IMR-90 (cell line): ENCODE results near the gene PTGS2. TPM values are rescaled to one million over a fixed set of nuclear protein-coding genes. Genes with fewer than 3 reads are reported as not detected.

Source experiments
- ATAC-seq: fragments of 200-7000 bp; cut with Tn5 transposase; 2 replicates; pipeline ENCODE4 v1.9.1; 2020; ENCODE audit warnings: low read depth, mild to moderate bottlenecking, moderate library complexity
- BruUV-seq: library from RNA; stranded (reverse); fragments of 400-500 nt; replicated peaks from 2 replicates; lab custom pipeline; 2021; lab: Mats Ljungman, UMichigan
- CTCF ChIA-PET: fragments of 300-600 bp; formaldehyde crosslinking; extraction: SDS; loops from one replicate; lab custom pipeline; 2021; ENCODE audit warnings: antibody characterized with exemption; lab: Yijun Ruan, JAX
- POLR2A ChIA-PET: fragments of 300-600 bp; sonication (Branson Sonifier 250); formaldehyde crosslinking; loops from one replicate; lab custom pipeline; 2022; ENCODE audit warnings: antibody characterized with exemption; ENCODE audit not compliant: unreplicated experiment; lab: Charles Lee
- DNase-seq: peaks from one replicate; pipeline ENCODE4 v3.0.0; 2013
- H2AFZ ChIP-seq: replicated peaks from 2 replicates; pipeline ENCODE3; 2013; ENCODE audit warnings: low read length, mild to moderate bottlenecking; ENCODE audit not compliant: poor library complexity
- H2AK5ac ChIP-seq: 2 replicates; pipeline ENCODE4 v1.6.1; 2013; ENCODE audit warnings: low read depth, low read length, inconsistent platforms
- H2AK9ac ChIP-seq: replicated peaks from 2 replicates; pipeline ENCODE3; 2013; ENCODE audit warnings: mild to moderate bottlenecking, low read depth, low read length, moderate library complexity; ENCODE audit not compliant: poor library complexity
- H2BK120ac ChIP-seq: 2 replicates; pipeline ENCODE4 v1.6.1; 2013; ENCODE audit warnings: low read depth, low read length, inconsistent platforms
- H2BK15ac ChIP-seq: 3 replicates; pipeline ENCODE4 v1.6.1; 2013; ENCODE audit warnings: low read depth, low read length, inconsistent platforms
- H2BK20ac ChIP-seq: 2 replicates; pipeline ENCODE4 v1.6.1; 2013; ENCODE audit warnings: low read depth, mild to moderate bottlenecking, inconsistent platforms, low read length, moderate library complexity
- H2BK5ac ChIP-seq: 2 replicates; pipeline ENCODE4 v1.6.1; 2013; ENCODE audit warnings: mild to moderate bottlenecking, low read depth, low read length, inconsistent platforms; ENCODE audit not compliant: poor library complexity, severe bottlenecking
- H3K14ac ChIP-seq: replicated peaks from 2 replicates; pipeline ENCODE4 v1.6.1; 2013; ENCODE audit warnings: low read depth, low read length, inconsistent platforms
- H3K18ac ChIP-seq: 2 replicates; pipeline ENCODE4 v1.6.1; 2013; ENCODE audit warnings: low read depth, low read length, control low read depth
- H3K23ac ChIP-seq: 2 replicates; pipeline ENCODE4 v1.6.1; 2013; ENCODE audit warnings: low read depth, low read length, inconsistent platforms
- H3K27ac ChIP-seq: 2 replicates; pipeline ENCODE4 v1.5.1; 2013; ENCODE audit warnings: mild to moderate bottlenecking, control low read depth, low read length; ENCODE audit not compliant: insufficient read depth
- H3K27me3 ChIP-seq: 2 replicates; pipeline ENCODE4 v1.6.1; 2013; ENCODE audit warnings: low read length; ENCODE audit not compliant: control insufficient read depth, insufficient read depth
- H3K36me3 ChIP-seq: 2 replicates; pipeline ENCODE4 v1.6.1; 2013; ENCODE audit warnings: low read length, mixed read lengths; ENCODE audit not compliant: control insufficient read depth, insufficient read depth
- H3K4ac ChIP-seq: 2 replicates; pipeline ENCODE4 v1.6.1; 2013; ENCODE audit warnings: low read depth, low read length, inconsistent platforms
- H3K4me1 ChIP-seq: 2 replicates; pipeline ENCODE4 v1.6.1; 2013; ENCODE audit warnings: low read length, mixed read lengths; ENCODE audit not compliant: control insufficient read depth, insufficient read depth
- H3K4me2 ChIP-seq: 2 replicates; pipeline ENCODE4 v1.6.1; 2013; ENCODE audit warnings: low read depth, mild to moderate bottlenecking, control low read depth, low read length, moderate library complexity
- H3K4me3 ChIP-seq: 2 replicates; pipeline ENCODE4 v1.5.1; 2013; ENCODE audit warnings: low read depth, mild to moderate bottlenecking, control low read depth, low read length, moderate library complexity; ENCODE audit not compliant: insufficient read depth
- H3K56ac ChIP-seq: 2 replicates; pipeline ENCODE4 v1.6.1; 2013; ENCODE audit warnings: low read length, inconsistent platforms; ENCODE audit not compliant: insufficient read depth; ENCODE audit errors: extremely low read depth
- H3K79me1 ChIP-seq, 2 experiments: 2 replicates each; pipeline ENCODE4 v1.6.1; 2013; ENCODE audit warnings: low read length in 2 of 2, inconsistent platforms in 1 of 2, low read depth in 1 of 2
- H3K9ac ChIP-seq: 2 replicates; pipeline ENCODE4 v1.6.1; 2013; ENCODE audit warnings: low read depth, low read length, control low read depth
- H3K9me1 ChIP-seq: 2 replicates; pipeline ENCODE4 v1.6.1; 2013; ENCODE audit warnings: low read length, inconsistent platforms; ENCODE audit not compliant: insufficient read depth
- H3K9me3 ChIP-seq: 2 replicates; pipeline ENCODE4 v1.6.1; 2013; ENCODE audit warnings: low read length; ENCODE audit not compliant: control insufficient read depth, insufficient read depth
- H4K20me1 ChIP-seq: 2 replicates; pipeline ENCODE4 v1.6.1; 2013; ENCODE audit warnings: low read length, inconsistent platforms; ENCODE audit not compliant: insufficient read depth
- H4K5ac ChIP-seq: 2 replicates; pipeline ENCODE4 v1.6.1; 2013; ENCODE audit warnings: mild to moderate bottlenecking, low read depth, low read length, control low read depth
- H4K8ac ChIP-seq, 2 experiments: 2 replicates each; pipeline ENCODE4 v1.6.1; 2013; ENCODE audit warnings: low read depth in 2 of 2, low read length in 2 of 2, control low read depth in 1 of 2, inconsistent platforms in 1 of 2
- H4K91ac ChIP-seq: 2 replicates; pipeline ENCODE4 v1.6.1; 2013; ENCODE audit warnings: low read depth, low read length, inconsistent platforms; ENCODE audit not compliant: insufficient read depth
- CEBPB ChIP-seq: IDR thresholded peaks from 2 replicates; pipeline ENCODE4 v1.6.1; 2012; ENCODE audit warnings: low read depth, low read length, improper control_type of control experiment
- CHD1 ChIP-seq: IDR thresholded peaks from 2 replicates; pipeline ENCODE4 v1.6.1; 2012; ENCODE audit warnings: low read depth, low read length, improper control_type of control experiment
- CTCF ChIP-seq: conservative IDR thresholded peaks from 2 replicates; pipeline ENCODE4 v1.5.1; 2012; ENCODE audit warnings: mild to moderate bottlenecking, low read depth, low read length, improper control_type of control experiment
- MAFK ChIP-seq: IDR thresholded peaks from 2 replicates; pipeline ENCODE4 v1.6.1; 2012; ENCODE audit warnings: low read depth, low read length, improper control_type of control experiment
- MAZ ChIP-seq: IDR thresholded peaks from 2 replicates; pipeline ENCODE4 v1.6.1; 2012; ENCODE audit warnings: low read depth, mild to moderate bottlenecking, low read length, improper control_type of control experiment, moderate library complexity, borderline replicate concordance
- MXI1 ChIP-seq: IDR thresholded peaks from 2 replicates; pipeline ENCODE4 v1.6.1; 2012; ENCODE audit warnings: low read depth, mild to moderate bottlenecking, low read length, moderate library complexity, borderline replicate concordance
- NFE2L2 ChIP-seq: fragments of 150-350 bp; IDR thresholded peaks from 2 replicates; pipeline ENCODE4 v1.6.1; 2016; ENCODE audit warnings: low read depth, mild to moderate bottlenecking, low read length
- POLR2A ChIP-seq: IDR thresholded peaks from 2 replicates; pipeline ENCODE4 v1.6.1; 2012; ENCODE audit warnings: mild to moderate bottlenecking, low read depth, low read length
- RCOR1 ChIP-seq: IDR thresholded peaks from 2 replicates; pipeline ENCODE4 v1.6.1; 2012; ENCODE audit warnings: mild to moderate bottlenecking, low read length, improper control_type of control experiment; ENCODE audit not compliant: insufficient replicate concordance
- RFX5 ChIP-seq: IDR thresholded peaks from 2 replicates; pipeline ENCODE4 v1.8.0; 2012; ENCODE audit warnings: low read depth, mild to moderate bottlenecking, low read length, moderate library complexity
- WGBS, 2 experiments: methylation state at CpG; one replicate each; pipeline versions ENCODE4 v1.1.5 to v1.1.7; 2013; ENCODE audit warnings: missing lambda C conversion rate in 2 of 2; ENCODE audit not compliant: insufficient read length in 1 of 2; ENCODE audit errors: extremely low coverage in 2 of 2; 5-methylcytosine and 5-hydroxymethylcytosine counted together
- dilution Hi-C: fragments of 300-500 bp; cut with HindIII; formaldehyde crosslinking; loops from one replicate; pipeline ENCODE4 v1.14.3; 2018; ENCODE audit warnings: low sequenced_read_pairs; ENCODE audit not compliant: unreplicated experiment
- in situ Hi-C: fragments of 300-500 bp; cut with MboI; formaldehyde crosslinking; loops from 3 replicates; pipeline ENCODE4 v1.14.3; 2019; ENCODE audit warnings: low sequenced_read_pairs, inconsistent platforms, mixed read lengths
- intact Hi-C: fragments of 100-400 bp; cut with micrococcal nuclease; formaldehyde crosslinking; loops from 2 replicates; pipeline ENCODE4 v1.10.0; 2022
- polyA plus RNA-seq, 3 experiments: library from polyadenylated mRNA; depleted of rRNA; stranded (reverse); fragments of >200 nt; gene quantifications; 2 replicates each; pipeline ENCODE4 v1.2.3, GENCODE V29; 2012; ENCODE audit warnings: low replicate concordance in 1 of 3
- total RNA-seq: library from RNA; depleted of rRNA; stranded (reverse); fragments of >200 nt; gene quantifications from 2 replicates; pipeline ENCODE4 v1.2.3, GENCODE V29; 2012

Gene PTGS2
- total and polyA plus RNA-seq, 2 of the 4 experiments (the other 2 are of a cell fraction) = 3.4 to 4.8 TPM

DNA sequence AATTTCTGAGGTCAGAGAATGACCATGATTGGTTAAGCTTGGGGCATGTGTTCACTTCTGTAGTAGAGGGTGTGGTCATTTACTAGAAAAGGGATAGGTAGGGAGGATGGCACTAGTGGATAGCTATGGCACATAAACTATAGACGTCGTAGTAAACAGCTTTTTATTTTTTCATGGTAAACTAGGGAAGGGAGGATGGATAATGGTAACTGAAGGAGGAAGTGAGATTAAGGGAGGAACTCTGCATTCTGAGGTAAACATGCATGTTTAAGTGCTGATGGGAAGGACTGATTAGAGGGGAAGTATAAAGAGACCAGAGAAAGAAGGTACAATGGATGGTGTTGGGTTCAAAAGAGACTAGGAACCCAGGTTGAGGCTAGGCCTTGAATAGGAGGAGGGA lies 26.9 kb downstream of the PTGS2 start:
- dilution Hi-C loops (no loop called here), in situ Hi-C loops (no loop called here), intact Hi-C loops (no loop called here)
- Histone ChIP-seq H3K4me2 (no peak overlapping the region), H2AK9ac (no peak overlapping the region), H4K8ac (no peak overlapping the region), H3K36me3 (no peaks in the 10 kb centered on the region), H3K9me3 (no peaks in the 10 kb centered on the region), H4K91ac (no peak overlapping the region), H3K4ac (no peak overlapping the region), H4K20me1 (no peaks in the 10 kb centered on the region), H2AFZ (no peak overlapping the region), H3K27me3 (no peaks in the 10 kb centered on the region), H2AK5ac (no peak overlapping the region), H3K9ac (no peak overlapping the region), H4K5ac (no peak overlapping the region), H3K56ac (no peak overlapping the region), H2BK120ac (no peak overlapping the region), H3K27ac (no peak overlapping the region), H2BK20ac (no peak overlapping the region), H3K18ac (no peak overlapping the region), H3K4me3 (no peak overlapping the region), H2BK15ac (no peak overlapping the region), H3K79me1 (no peaks in the 10 kb centered on the region), H3K9me1 (no peaks in the 10 kb centered on the region), H2BK5ac (no peak overlapping the region), H3K14ac (no peak overlapping the region), H3K23ac (no peak overlapping the region), H3K4me1 (no peaks in the 10 kb centered on the region)
- ChIA-PET POLR2A (no interaction called here), CTCF (no interaction called here)
- ATAC-seq = no peak
- no peak for DNase-seq
- 83% methylated on average over 2 of the region's 2 CpGs; no CpG with 5 or more reads in 1 of the 2 experiments for WGBS, 2 experiments
- TF ChIP-seq RFX5 (no peak), CTCF (no peak), MXI1 (no peak), CHD1 (no peak), CEBPB (no peak), MAZ (no peak), RCOR1 (no peak), MAFK (no peak), POLR2A (no peak), NFE2L2 (no peak)
- BruUV-seq = no TSS peak
